ENCODE data around the gene MEGF10. TPM values are rescaled to one million over a fixed set of nuclear protein-coding genes. Genes with fewer than 3 reads are reported as not detected.
A peak's percentile ranks its signal among the peaks of the same experiment; 100 is the strongest.

Gene MEGF10
- polyA plus RNA-seq, 4 donors = 0.31 to 0.35 TPM; not detected in 2

DNA sequence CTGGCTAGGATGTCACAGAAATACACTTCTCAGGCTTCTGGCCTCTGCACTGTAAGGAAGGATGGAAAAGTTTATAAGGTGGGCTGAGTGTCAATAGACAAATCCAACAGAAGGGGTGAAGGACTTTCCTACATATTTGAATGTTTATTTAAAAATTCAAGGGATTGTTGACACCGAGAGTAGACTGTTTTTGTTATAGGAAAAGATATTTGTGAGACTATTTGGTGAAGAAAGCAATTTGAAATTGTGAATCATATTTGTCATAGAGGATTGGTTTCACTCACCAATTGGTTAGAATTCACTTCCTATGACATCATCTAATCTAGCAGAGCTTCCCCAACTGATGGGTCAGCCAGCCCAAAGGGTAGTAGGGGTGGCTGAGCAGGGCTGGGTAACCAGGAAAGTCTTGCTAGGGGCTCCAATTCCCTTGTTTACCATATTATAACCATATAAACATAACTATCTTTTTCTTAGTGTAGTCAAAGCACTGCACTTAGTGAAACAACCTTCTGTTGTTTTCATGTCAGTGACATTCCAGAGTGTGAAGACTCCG lies 14.9 kb upstream of the MEGF10 start:
- H3K27me3 ChIP-seq (ENCODE audit: control insufficient read depth in 3 of 3, insufficient read depth in 3 of 3, low read length in 3 of 3) = peaks cover 0 to 2% (median 0%) of the 10 kb centered on the region in 3 donors
- H3K36me3 ChIP-seq (ENCODE audit: control insufficient read depth in 3 of 3, insufficient read depth in 2 of 3, low read depth in 1 of 3, low read length in 3 of 3) = no peaks in the 10 kb centered on the region
- H3K4me3 ChIP-seq (ENCODE audit: low read depth in 1 of 3, low read length in 3 of 3) = no peak overlapping the region
- WGBS, 3 donors = 47 to 56% (median 55%) methylated on average over 2 of the region's 2 CpGs
- H3K9me3 ChIP-seq (ENCODE audit: control insufficient read depth in 2 of 2, insufficient read depth in 1 of 2, low read depth in 1 of 2, low read length in 1 of 2) = no peaks in the 10 kb centered on the region
- H3K27ac ChIP-seq (ENCODE audit: low read depth in 1 of 3, low read length in 2 of 3) = no peak overlapping the region
- FAIRE-seq (no peak), DNase-seq (no peak)
- H3K4me1 ChIP-seq (ENCODE audit: control insufficient read depth in 3 of 3, insufficient read depth in 2 of 3, low read depth in 1 of 3, low read length in 2 of 3) = no peaks in the 10 kb centered on the region

DNA sequence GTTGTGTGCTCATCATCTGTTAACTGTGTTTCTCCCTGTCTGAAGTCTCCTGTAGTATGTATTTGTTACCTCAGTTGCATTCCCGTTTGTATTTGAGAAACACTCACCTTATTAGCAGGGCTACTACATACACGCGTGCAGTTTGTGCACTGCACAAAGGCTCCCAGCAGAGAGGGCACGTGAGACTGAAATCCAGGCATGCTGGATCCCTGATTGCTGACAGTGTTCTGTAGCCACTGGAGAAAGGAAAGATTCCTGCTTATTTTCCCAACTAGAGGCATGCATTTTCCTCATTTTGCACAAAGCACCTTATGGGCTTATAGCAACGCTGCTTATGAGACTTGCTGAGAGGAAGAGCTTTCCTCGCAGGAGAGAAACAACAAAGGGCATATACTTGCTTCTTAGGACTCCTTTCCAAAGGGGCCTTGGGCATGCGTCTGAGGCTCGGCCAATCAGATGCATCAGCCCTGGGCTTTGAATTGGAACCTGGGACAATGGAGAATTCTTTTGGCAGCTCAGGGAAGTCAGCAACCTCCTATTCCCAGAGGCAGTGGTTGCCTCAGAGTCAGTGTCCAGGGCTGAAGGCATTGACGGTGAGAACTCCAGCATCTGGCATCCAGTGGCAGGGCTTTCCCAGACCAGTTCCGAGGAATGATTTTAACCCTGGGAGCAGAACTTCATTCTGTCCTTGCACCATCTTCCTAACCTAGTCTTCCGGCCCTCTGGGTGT lies 9.9 kb upstream of the MEGF10 start:
- Histone ChIP-seq H3K27ac (ENCODE audit: low read depth in 1 of 3, low read length in 2 of 3) (no peak overlapping the region), H3K36me3 (ENCODE audit: control insufficient read depth in 3 of 3, insufficient read depth in 2 of 3, low read depth in 1 of 3, low read length in 3 of 3) (no peaks in the 10 kb centered on the region), H3K4me1 (ENCODE audit: control insufficient read depth in 3 of 3, insufficient read depth in 2 of 3, low read depth in 1 of 3, low read length in 2 of 3) (no peaks in the 10 kb centered on the region), H3K9me3 (ENCODE audit: control insufficient read depth in 2 of 2, insufficient read depth in 1 of 2, low read depth in 1 of 2, low read length in 1 of 2) (no peaks in the 10 kb centered on the region), H3K4me3 (ENCODE audit: low read depth in 1 of 3, low read length in 3 of 3) (no peak overlapping the region), H3K27me3 (ENCODE audit: control insufficient read depth in 3 of 3, insufficient read depth in 3 of 3, low read length in 3 of 3) (peaks cover 0 to 5% (median 0%) of the 10 kb centered on the region in 3 donors)
- FAIRE-seq = no peak
- peak in 1 of 2 donors; percentile 8 for DNase-seq
- 72 to 84% (median 74%) methylated on average over 11 of the region's 11 CpGs for WGBS, 3 donors

DNA sequence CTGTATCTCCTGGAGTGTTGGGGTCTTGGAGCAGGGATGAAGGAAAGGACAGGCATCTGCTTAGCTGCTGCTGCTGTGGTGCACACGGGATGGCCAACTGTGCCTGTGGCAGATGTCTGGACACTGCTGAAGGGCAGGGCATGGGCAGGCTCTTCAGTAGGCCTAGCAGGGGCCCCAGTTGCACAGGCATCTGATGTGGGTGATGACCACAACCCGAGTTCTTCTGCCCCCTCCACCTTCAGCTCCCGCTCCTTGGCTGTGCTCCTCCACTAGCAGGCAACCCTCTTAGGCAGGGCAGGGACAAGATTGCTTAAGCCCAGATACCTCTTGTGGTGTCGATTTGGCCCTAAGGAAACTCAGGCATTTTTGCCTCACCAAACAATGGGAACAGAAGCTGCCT lies 9.0 kb upstream of the MEGF10 start:
- WGBS, 3 donors = 73 to 85% (median 84%) methylated on average over 4 of the region's 4 CpGs
- Histone ChIP-seq H3K27me3 (ENCODE audit: control insufficient read depth in 3 of 3, insufficient read depth in 3 of 3, low read length in 3 of 3) (peaks cover 0 to 5% (median 0%) of the 10 kb centered on the region in 3 donors), H3K36me3 (ENCODE audit: control insufficient read depth in 3 of 3, insufficient read depth in 2 of 3, low read depth in 1 of 3, low read length in 3 of 3) (no peaks in the 10 kb centered on the region), H3K9me3 (ENCODE audit: control insufficient read depth in 2 of 2, insufficient read depth in 1 of 2, low read depth in 1 of 2, low read length in 1 of 2) (no peaks in the 10 kb centered on the region), H3K27ac (ENCODE audit: low read depth in 1 of 3, low read length in 2 of 3) (no peak overlapping the region), H3K4me3 (ENCODE audit: low read depth in 1 of 3, low read length in 3 of 3) (no peak overlapping the region), H3K4me1 (ENCODE audit: control insufficient read depth in 3 of 3, insufficient read depth in 2 of 3, low read depth in 1 of 3, low read length in 2 of 3) (no peaks in the 10 kb centered on the region)
- DNase-seq (no peak), FAIRE-seq (no peak)

DNA sequence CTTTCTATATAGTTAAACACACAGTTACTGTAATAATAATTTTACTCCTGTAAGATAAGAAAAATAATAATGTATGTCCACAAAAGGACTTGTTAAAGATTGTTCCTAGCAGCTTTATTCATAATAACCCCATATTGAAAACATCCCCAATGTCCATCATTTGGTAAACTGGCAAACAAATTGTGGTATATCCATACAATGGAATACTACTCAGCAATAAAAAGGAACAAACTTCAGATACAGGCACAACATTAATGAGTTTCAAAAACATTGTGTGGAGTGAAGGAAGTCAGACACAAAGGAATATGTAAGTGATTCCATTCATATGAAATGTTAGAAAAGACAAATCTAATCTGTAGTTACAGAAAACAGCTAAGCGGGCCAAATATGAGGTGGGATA lies 1.9 kb upstream of the MEGF10 start:
- FAIRE-seq (no peak), DNase-seq (no peak)
- Histone ChIP-seq H3K4me3 (ENCODE audit: low read depth in 1 of 3, low read length in 3 of 3) (no peak overlapping the region), H3K27me3 (ENCODE audit: control insufficient read depth in 3 of 3, insufficient read depth in 3 of 3, low read length in 3 of 3) (peaks cover 2 to 13% (median 10%) of the 10 kb centered on the region in 3 donors), H3K9me3 (ENCODE audit: control insufficient read depth in 2 of 2, insufficient read depth in 1 of 2, low read depth in 1 of 2, low read length in 1 of 2) (no peaks in the 10 kb centered on the region), H3K4me1 (ENCODE audit: control insufficient read depth in 3 of 3, insufficient read depth in 2 of 3, low read depth in 1 of 3, low read length in 2 of 3) (peaks cover 0 to 7% (median 0%) of the 10 kb centered on the region in 3 donors), H3K36me3 (ENCODE audit: control insufficient read depth in 3 of 3, insufficient read depth in 2 of 3, low read depth in 1 of 3, low read length in 3 of 3) (no peaks in the 10 kb centered on the region), H3K27ac (ENCODE audit: low read depth in 1 of 3, low read length in 2 of 3) (no peak overlapping the region)
- 91 to 95% (median 95%) methylated on average over 1 of the region's 1 CpG for WGBS, 3 donors

DNA sequence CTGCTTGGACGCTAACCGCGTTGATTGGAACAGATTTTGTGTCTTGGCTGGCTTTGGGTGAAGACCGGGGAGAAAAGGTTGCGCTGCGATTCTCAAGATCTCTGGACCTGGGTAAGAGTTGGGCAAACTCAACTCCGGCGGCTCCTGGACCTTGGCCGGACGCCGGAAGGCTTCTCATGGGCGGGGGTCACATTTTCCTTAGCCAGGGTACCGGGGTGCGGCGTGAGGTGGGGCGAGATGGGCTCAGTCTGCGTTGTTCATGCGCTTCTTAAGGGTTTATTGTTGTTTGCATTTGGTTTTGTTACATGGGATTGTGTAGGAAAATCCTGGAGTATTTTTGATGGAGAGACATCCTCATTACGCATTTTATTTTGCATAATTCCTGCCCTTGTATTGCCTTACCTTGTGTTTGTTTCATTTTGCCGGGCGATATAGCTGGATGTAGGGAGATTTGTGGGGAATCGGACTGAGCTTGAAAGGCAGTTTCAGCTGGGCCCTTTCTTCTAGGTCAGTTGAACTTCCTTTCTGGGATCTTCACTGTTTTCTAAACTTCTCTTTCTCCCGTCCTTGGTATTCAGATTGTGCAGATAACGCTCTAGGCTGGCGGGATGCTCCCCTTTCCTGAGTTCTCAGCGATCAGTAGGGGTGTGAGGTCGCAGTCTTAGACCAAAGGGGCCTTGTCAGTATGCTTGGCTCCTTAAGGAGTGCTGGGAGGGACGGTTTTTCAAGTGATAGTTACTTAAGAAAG lies 524 bp downstream of the MEGF10 start:
- H3K4me3 ChIP-seq (ENCODE audit: low read depth in 1 of 3, low read length in 3 of 3) = peak overlapping the region in 2 of 3 donors; percentile 39 to 47
- no peak for FAIRE-seq
- H3K27ac ChIP-seq (ENCODE audit: low read depth in 1 of 3, low read length in 2 of 3) = no peak overlapping the region
- no peaks in the 10 kb centered on the region for H3K36me3 ChIP-seq (ENCODE audit: control insufficient read depth in 3 of 3, insufficient read depth in 2 of 3, low read depth in 1 of 3, low read length in 3 of 3)
- H3K27me3 ChIP-seq (ENCODE audit: control insufficient read depth in 3 of 3, insufficient read depth in 3 of 3, low read length in 3 of 3) = peaks cover 2 to 13% (median 10%) of the 10 kb centered on the region in 3 donors
- H3K9me3 ChIP-seq (ENCODE audit: control insufficient read depth in 2 of 2, insufficient read depth in 1 of 2, low read depth in 1 of 2, low read length in 1 of 2) = no peaks in the 10 kb centered on the region
- peaks cover 0 to 7% (median 0%) of the 10 kb centered on the region in 3 donors for H3K4me1 ChIP-seq (ENCODE audit: control insufficient read depth in 3 of 3, insufficient read depth in 2 of 3, low read depth in 1 of 3, low read length in 2 of 3)
- peak in 1 of 2 donors; percentile 38 for DNase-seq
- 15 to 23% (median 22%) methylated on average over 28 of the region's 28 CpGs for WGBS, 3 donors

DNA sequence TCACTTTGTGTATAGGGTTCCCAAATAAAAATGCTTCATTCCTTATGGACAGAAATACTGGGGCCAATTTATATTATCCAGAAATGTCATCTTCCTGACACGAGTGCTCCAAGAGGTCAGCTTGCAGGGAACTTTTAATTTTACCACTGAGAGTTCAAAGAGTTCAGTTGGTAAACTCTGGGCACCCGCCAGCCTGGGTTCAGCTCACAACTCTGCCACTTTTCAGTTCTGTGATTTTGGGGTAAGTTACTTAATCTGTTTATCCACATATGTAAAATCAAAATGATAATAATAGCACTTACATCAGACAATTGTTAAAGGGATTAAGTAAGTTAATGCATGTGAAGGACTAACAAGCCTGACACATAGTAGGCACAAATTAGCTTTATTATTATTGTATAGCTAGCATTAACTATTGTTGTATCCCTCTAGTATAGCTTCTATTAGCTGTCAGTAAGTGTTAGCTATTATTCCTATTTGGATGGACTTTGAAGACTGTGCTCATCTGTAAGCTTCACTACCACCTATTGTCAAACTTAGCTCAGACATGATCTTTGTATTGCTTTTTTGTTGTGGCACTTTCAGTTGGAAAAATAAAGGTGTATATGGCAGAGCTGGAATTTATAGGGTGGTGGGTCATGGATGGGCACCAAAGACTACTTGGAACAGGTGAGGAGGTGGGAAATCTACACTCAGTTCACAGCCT lies 1.6 kb downstream of the MEGF10 start:
- no peak overlapping the region for H3K4me3 ChIP-seq (ENCODE audit: low read depth in 1 of 3, low read length in 3 of 3)
- H3K36me3 ChIP-seq (ENCODE audit: control insufficient read depth in 3 of 3, insufficient read depth in 2 of 3, low read depth in 1 of 3, low read length in 3 of 3) = no peaks in the 10 kb centered on the region
- H3K27ac ChIP-seq (ENCODE audit: low read depth in 1 of 3, low read length in 2 of 3) = no peak overlapping the region
- H3K4me1 ChIP-seq (ENCODE audit: control insufficient read depth in 3 of 3, insufficient read depth in 2 of 3, low read depth in 1 of 3, low read length in 2 of 3) = peaks cover 0 to 7% (median 0%) of the 10 kb centered on the region in 3 donors
- H3K27me3 ChIP-seq (ENCODE audit: control insufficient read depth in 3 of 3, insufficient read depth in 3 of 3, low read length in 3 of 3) = peaks cover 2 to 13% (median 10%) of the 10 kb centered on the region in 3 donors
- DNase-seq (no peak), FAIRE-seq (no peak)
- H3K9me3 ChIP-seq (ENCODE audit: control insufficient read depth in 2 of 2, insufficient read depth in 1 of 2, low read depth in 1 of 2, low read length in 1 of 2) = no peaks in the 10 kb centered on the region
- WGBS, 3 donors = 66 to 80% (median 74%) methylated on average over 2 of the region's 2 CpGs

DNA sequence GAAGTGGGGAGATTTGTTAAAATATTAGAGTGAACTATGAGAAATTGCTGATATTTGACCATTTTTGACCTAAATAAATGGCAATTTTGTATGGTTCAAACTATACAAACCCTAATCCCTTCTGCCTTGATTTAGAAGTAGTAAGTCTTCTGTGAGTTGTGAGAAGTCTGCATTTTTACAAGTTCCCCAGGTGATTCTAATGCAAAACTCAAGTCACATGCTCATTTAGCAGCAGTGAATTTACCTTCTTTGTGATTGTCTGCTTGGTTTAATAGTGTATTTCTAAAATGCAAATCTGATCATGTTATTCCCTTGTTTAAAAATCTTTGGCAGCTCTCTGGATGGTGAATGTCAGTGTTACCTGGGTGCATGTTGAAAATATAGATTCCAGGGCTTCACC lies 2.8 kb downstream of the MEGF10 start:
- no peak for DNase-seq
- H3K4me3 ChIP-seq (ENCODE audit: low read depth in 1 of 3, low read length in 3 of 3) = no peak overlapping the region
- peaks cover 2 to 13% (median 10%) of the 10 kb centered on the region in 3 donors for H3K27me3 ChIP-seq (ENCODE audit: control insufficient read depth in 3 of 3, insufficient read depth in 3 of 3, low read length in 3 of 3)
- no peaks in the 10 kb centered on the region for H3K9me3 ChIP-seq (ENCODE audit: control insufficient read depth in 2 of 2, insufficient read depth in 1 of 2, low read depth in 1 of 2, low read length in 1 of 2)
- no peak overlapping the region for H3K27ac ChIP-seq (ENCODE audit: low read depth in 1 of 3, low read length in 2 of 3)
- no peaks in the 10 kb centered on the region for H3K36me3 ChIP-seq (ENCODE audit: control insufficient read depth in 3 of 3, insufficient read depth in 2 of 3, low read depth in 1 of 3, low read length in 3 of 3)
- FAIRE-seq = no peak
- peaks cover 0 to 7% (median 0%) of the 10 kb centered on the region in 3 donors for H3K4me1 ChIP-seq (ENCODE audit: control insufficient read depth in 3 of 3, insufficient read depth in 2 of 3, low read depth in 1 of 3, low read length in 2 of 3)

DNA sequence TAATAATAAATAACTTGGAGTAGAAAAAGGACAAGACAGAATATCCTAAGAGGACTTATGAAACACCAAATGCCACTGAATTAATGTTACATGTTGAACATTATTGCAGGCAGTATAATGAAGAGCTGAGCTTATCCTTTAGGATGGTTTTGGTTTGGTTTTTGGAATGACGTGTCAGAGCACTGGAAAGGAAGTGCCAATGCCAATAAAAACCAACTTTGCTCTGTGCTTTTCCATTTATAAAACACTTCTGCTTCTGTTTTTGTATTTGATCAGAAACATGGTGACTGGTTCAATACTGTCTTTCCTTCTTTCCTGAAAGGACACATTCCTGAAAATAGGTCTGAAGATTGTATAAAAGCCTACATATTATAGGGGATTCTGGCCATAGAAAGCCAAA lies 4.2 kb downstream of the MEGF10 start:
- FAIRE-seq (no peak), DNase-seq (no peak)
- peaks cover 2 to 11% (median 10%) of the 10 kb centered on the region in 3 donors for H3K27me3 ChIP-seq (ENCODE audit: control insufficient read depth in 3 of 3, insufficient read depth in 3 of 3, low read length in 3 of 3)
- no peak overlapping the region for H3K27ac ChIP-seq (ENCODE audit: low read depth in 1 of 3, low read length in 2 of 3)
- H3K4me1 ChIP-seq (ENCODE audit: control insufficient read depth in 3 of 3, insufficient read depth in 2 of 3, low read depth in 1 of 3, low read length in 2 of 3) = peaks cover 0 to 7% (median 0%) of the 10 kb centered on the region in 3 donors
- WGBS, 3 donors = 77 to 90% (median 84%) methylated on average over 1 of the region's 1 CpG
- H3K9me3 ChIP-seq (ENCODE audit: control insufficient read depth in 2 of 2, insufficient read depth in 1 of 2, low read depth in 1 of 2, low read length in 1 of 2) = no peaks in the 10 kb centered on the region
- no peaks in the 10 kb centered on the region for H3K36me3 ChIP-seq (ENCODE audit: control insufficient read depth in 3 of 3, insufficient read depth in 2 of 3, low read depth in 1 of 3, low read length in 3 of 3)
- H3K4me3 ChIP-seq (ENCODE audit: low read depth in 1 of 3, low read length in 3 of 3) = no peak overlapping the region
